OCI-LY7 (cell line): ENCODE data around the gene DALRD3. TPM values are rescaled to one million over a fixed set of nuclear protein-coding genes. Genes with fewer than 3 reads are reported as not detected.
A peak's percentile ranks its signal among the peaks of the same experiment; 100 is the strongest.

Experiments used
- BruUV-seq: library from RNA; stranded (reverse); fragments of 400-500 nt; replicated peaks from 2 replicates; lab custom pipeline; 2021; lab: Mats Ljungman, UMichigan
- CTCF ChIA-PET: fragments of 300-600 bp; sonication (Branson Sonifier 250); formaldehyde crosslinking; loops from one replicate; lab custom pipeline; 2022; ENCODE audit warnings: antibody characterized with exemption; ENCODE audit not compliant: unreplicated experiment; lab: Charles Lee
- POLR2A ChIA-PET: fragments of 300-600 bp; sonication (Branson Sonifier 250); formaldehyde crosslinking; loops from one replicate; lab custom pipeline; 2022; ENCODE audit warnings: antibody characterized with exemption; lab: Charles Lee
- DNase-seq: peaks from one replicate; pipeline ENCODE4 v3.0.0-alpha.2; 2015; ENCODE audit warnings: low spot score
- H2AFZ ChIP-seq: fragments of 200-600 bp; sonication (generic), shearing (Covaris generic); 2 replicates; pipeline ENCODE4 v1.6.1; 2014; ENCODE audit warnings: mild to moderate bottlenecking, antibody characterized with exemption, low read length, moderate library complexity
- H3K27ac ChIP-seq: fragments of 200-600 bp; sonication (generic); 2 replicates; pipeline ENCODE4 v1.5.1; 2014; ENCODE audit warnings: mixed run types, low read depth, mild to moderate bottlenecking, moderate library complexity, low read length, inconsistent platforms; ENCODE audit not compliant: poor library complexity, severe bottlenecking
- H3K36me3 ChIP-seq: fragments of 200-600 bp; sonication (generic); 2 replicates; pipeline ENCODE4 v1.6.1; 2014; ENCODE audit warnings: mild to moderate bottlenecking, antibody characterized with exemption, low read length, moderate library complexity, mixed read lengths; ENCODE audit not compliant: insufficient read depth
- H3K4me1 ChIP-seq: fragments of 200-600 bp; sonication (generic); 2 replicates; pipeline ENCODE4 v1.5.1; 2014; ENCODE audit warnings: mild to moderate bottlenecking, low read length; ENCODE audit not compliant: insufficient read depth, poor library complexity, severe bottlenecking
- H3K4me2 ChIP-seq: fragments of 200-600 bp; sonication (generic); 2 replicates; pipeline ENCODE4 v1.6.1; 2014; ENCODE audit warnings: mild to moderate bottlenecking, low read length
- H3K4me3 ChIP-seq: fragments of 200-600 bp; sonication (generic); 2 replicates; pipeline ENCODE4 v1.5.1; 2014; ENCODE audit warnings: mild to moderate bottlenecking, low read depth, low read length; ENCODE audit not compliant: poor library complexity, severe bottlenecking
- H3K79me2 ChIP-seq: fragments of 200-600 bp; sonication (generic); 2 replicates; pipeline ENCODE4 v1.6.1; 2016; ENCODE audit warnings: low read depth, mild to moderate bottlenecking, low read length, moderate library complexity, mixed read lengths; ENCODE audit not compliant: insufficient read depth
- H3K9me2 ChIP-seq: fragments of 200-600 bp; sonication (generic); 2 replicates; pipeline ENCODE4 v1.6.1; 2016; ENCODE audit warnings: mild to moderate bottlenecking, low read length, mixed read lengths; ENCODE audit not compliant: insufficient read depth
- H3K9me3 ChIP-seq: fragments of 200-600 bp; sonication (generic); 2 replicates; pipeline ENCODE4 v1.6.1; 2014; ENCODE audit warnings: mild to moderate bottlenecking, mixed run types, low read length, mixed read lengths
- H4K20me1 ChIP-seq: fragments of 200-600 bp; sonication (generic); 2 replicates; pipeline ENCODE4 v1.6.1; 2014; ENCODE audit warnings: mild to moderate bottlenecking, antibody characterized with exemption, low read length, moderate library complexity, mixed read lengths; ENCODE audit not compliant: insufficient read depth
- CTCF ChIP-seq: fragments of 200-600 bp; sonication (generic); conservative IDR thresholded peaks from 2 replicates; pipeline ENCODE4 v1.5.1; 2014; ENCODE audit warnings: mild to moderate bottlenecking, antibody characterized with exemption, low read length, moderate library complexity, mixed read lengths
- EZH2phosphoT487 ChIP-seq: fragments of 200-600 bp; sonication (generic); IDR thresholded peaks from 2 replicates; pipeline ENCODE4 v1.6.1; 2018; ENCODE audit warnings: low read depth, borderline replicate concordance, mild to moderate bottlenecking, mixed run types, antibody characterized with exemption, low read length, moderate library complexity, mixed read lengths
- intact Hi-C: fragments of 100-400 bp; cut with micrococcal nuclease; formaldehyde crosslinking; loops from one replicate; pipeline ENCODE4 v1.10.0; 2022; ENCODE audit not compliant: unreplicated experiment
- total RNA-seq, 2 experiments: library from RNA; depleted of rRNA in 1 of 2; stranded (reverse); fragments of >200 nt in 1 of 2; shearing (Covaris generic) in 1 of 2; gene quantifications; 2 replicates each; pipeline ENCODE4 v1.2.3, GENCODE V29; 2014 to 2022

The DALRD3 gene
- total RNA-seq, 2 experiments from 2014 or later = 35.0 to 36.2 TPM

- POLR2A ChIA-PET = interaction anchor here (0.6 to 4.4 kb wide), 9 partner anchors 9 to 319 kb away, joined by 3 to 42 read pairs (median 4); partner anchors contain the start of genes IMPDH2, USP4 and WDR6
Measured at GRCh38 chr3:49020330-49021212, 2.2 kb upstream of the DALRD3 start.

GRCh38 chr3:49019941-49020329 lies 1.6 kb upstream of the DALRD3 start:
- intact Hi-C loops = loop anchor here (2.0 to 5.0 kb wide), 3 partner anchors 31 to 782 kb away; partner anchors contain the start of genes APEH and INKA1
- peak overlapping the region; percentile 90 for H3K4me2 ChIP-seq
- peaks cover 44% of the 10 kb centered on the region for H3K4me1 ChIP-seq
- no TSS peak for BruUV-seq
- H4K20me1 ChIP-seq = 0 out of 2 replicates have a peak, but pooled peaks cover 4% of the 10 kb centered on the region
- H3K9me3 ChIP-seq = no peaks in the 10 kb centered on the region
- ChIA-PET CTCF (no interaction called here), POLR2A (interaction anchor here (0.6 to 4.4 kb wide), 9 partner anchors 9 to 320 kb away, joined by 3 to 42 read pairs (median 4); partner anchors contain the start of genes IMPDH2, USP4 and WDR6)
- H3K27ac ChIP-seq = peak overlapping the region; percentile 93
- TF ChIP-seq EZH2phosphoT487 (no peak), CTCF (no peak)
- no peak for DNase-seq
- H3K4me3 ChIP-seq = peak overlapping the region; percentile 80
- H2AFZ ChIP-seq = no peak overlapping the region
- peaks cover 47% of the 10 kb centered on the region for H3K36me3 ChIP-seq
- H3K79me2 ChIP-seq = peaks cover 41% of the 10 kb centered on the region; the same call in 1 of the 2 replicates
- no peaks in the 10 kb centered on the region for H3K9me2 ChIP-seq

More at GRCh38 chr3:49020330-49021212, 2.2 kb upstream of the DALRD3 start:
- Histone ChIP-seq H3K36me3 (peaks cover 47% of the 10 kb centered on the region), H3K9me3 (no peaks in the 10 kb centered on the region), H2AFZ (no peak overlapping the region), H3K27ac (peak overlapping the region; percentile 93), H3K4me2 (peak overlapping the region; percentile 90), H3K79me2 (peaks cover 41% of the 10 kb centered on the region; the same call in 1 of the 2 replicates), H3K4me1 (peaks cover 50% of the 10 kb centered on the region), H3K4me3 (peak overlapping the region; percentile 80), H3K9me2 (no peaks in the 10 kb centered on the region), H4K20me1 (0 out of 2 replicates have a peak, but pooled peaks cover 4% of the 10 kb centered on the region)
- CTCF ChIA-PET = no interaction called here
- TSS peak; percentile 70 for BruUV-seq
- intact Hi-C loops = loop anchor here (1.0 to 5.0 kb wide), 4 partner anchors 32 to 782 kb away; partner anchors contain the start of genes APEH, INKA1 and QRICH1
- DNase-seq = peak; percentile 71
- TF ChIP-seq EZH2phosphoT487 = no peak
- peak; percentile 39; the same call in 1 of the 2 replicates for TF ChIP-seq CTCF
